ENCODE measurements around the gene FXR1.
"Not testable (repeated sequence)": the region's sequence is repeated elsewhere in the genome, so short reads cannot be mapped to it uniquely, and the experiment has no call there.

The FXR1 gene

DNA sequence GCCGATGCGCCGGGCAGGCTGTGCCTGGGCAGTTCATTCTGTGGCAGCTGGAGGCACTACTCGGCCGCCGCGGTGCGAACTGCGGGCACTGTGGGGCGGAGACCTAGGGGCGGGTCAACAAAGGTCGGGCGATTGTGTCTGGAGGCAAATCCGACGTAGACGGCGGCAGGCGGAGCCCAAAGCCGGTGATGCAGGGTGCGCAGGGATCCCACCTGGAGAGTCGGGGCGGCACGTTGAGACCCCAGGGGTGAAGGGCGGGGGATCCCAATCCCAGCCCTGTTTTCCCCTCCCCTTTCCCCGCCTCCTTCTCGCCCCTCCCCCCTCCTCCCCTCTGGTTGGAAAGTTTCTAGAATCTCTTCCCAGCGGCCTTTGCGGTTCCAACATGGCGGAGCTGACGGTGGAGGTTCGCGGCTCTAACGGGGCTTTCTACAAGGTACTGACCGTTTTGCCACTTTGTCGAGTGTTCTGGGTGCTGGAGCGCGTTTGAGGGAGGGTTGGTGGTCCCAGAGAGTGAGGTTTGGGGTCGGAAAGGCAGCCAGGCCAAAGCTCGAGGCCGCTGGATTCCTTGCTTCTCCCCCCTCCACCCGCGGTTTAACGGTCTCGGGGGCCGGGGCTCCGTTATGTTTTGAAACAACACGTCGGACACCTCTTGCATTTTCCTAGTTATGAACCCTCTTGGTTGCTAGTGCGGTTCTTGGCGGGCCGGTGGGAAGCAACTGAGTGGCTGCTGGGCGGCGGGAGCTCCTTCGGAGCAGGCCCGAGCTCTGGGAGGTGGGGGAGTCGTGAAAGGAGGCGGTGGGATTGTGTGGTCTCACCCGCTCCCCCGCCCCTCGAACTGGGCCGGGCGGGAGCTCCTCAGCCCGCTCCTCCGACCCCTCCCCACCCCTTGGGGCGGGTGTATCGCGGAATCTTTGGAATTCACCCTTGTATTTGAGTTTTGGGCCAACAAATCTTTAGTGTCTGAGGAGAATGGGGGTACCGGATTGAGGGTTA lies at the start of gene FXR1:
TSS of gene FXR1 (plus strand) at position 367 of the 993 bp plus-strand sequence. CDS start at position 383, 16 bp downstream.
- DNase-seq (ENCODE audit: low spot score), result peak; percentile 83

DNA sequence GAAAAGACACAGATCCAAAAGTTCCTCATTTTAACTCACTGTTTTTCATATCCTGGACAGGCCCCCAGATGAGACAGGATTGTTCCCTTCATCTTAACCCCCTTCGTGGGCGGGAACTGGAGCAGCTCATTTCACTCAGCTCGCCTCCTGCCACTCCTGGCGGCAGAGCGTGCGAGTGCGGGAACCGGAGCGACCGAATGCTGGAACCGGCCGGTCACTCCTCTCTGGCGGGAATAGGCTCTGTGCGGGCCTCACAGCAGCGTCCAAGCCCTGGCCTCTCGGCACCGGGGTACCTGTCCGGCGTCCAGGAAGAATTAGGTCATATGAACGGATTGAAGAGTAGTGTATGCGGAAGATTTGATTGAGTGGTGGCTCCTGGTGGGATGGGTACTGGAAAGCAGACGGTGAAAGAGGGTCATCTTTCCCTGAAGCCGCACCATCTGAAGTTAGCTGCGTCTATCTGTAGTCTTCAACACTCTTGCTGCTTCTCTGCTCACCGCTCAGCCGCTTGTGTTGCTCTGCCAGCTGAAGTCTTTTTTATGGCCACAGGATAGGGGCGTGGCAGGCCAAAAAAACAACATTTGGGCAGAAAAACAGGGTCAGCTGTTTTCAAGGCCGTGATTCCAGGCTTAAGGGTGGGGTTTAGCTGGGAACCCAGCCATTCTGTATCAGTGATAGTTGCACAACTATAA lies 42.3 kb upstream of the FXR1 start:
- no peak for DNase-seq (ENCODE audit: low spot score)

DNA sequence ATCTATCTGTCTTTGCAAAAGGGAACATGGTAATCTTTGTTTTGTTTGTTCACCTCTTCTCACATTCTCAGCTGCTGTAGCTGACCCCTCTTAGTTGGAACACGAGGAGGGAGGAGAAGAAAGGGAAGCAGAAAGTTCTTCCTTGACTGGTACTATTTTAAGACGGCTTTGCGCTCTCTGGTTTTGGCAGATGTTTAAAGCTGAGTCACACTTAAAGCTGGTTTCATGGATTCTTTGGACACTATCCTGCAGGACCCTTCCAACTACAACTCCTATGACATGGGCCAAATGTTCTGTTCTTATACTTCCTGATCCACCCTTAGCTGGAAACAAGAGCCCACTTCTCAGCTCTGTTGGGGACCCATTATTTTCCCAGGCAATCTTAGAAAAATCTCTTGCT lies 40.6 kb upstream of the FXR1 start:
- DNase-seq (ENCODE audit: low spot score), result no peak

DNA sequence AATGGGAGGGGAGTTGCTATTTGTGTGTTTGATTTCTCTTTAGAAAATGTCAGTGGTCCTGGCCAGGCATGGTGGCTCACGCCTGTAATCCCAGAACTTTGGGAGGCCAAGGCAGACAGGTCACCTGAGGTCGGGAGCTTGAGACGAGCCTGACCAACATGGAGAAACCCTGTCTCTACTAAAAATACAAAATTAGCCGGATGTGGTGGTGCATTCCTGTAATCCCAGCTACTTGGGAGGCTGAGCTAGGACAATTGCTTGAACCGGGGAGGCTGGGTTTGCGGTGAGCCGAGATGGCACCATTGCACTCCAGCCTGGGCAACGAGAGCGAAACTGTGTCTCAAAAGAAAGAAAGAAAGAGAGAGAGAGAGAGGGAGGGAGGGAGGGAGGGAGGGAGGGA lies 40.0 kb upstream of the FXR1 start:
- DNase-seq (ENCODE audit: low spot score), result not testable (repeated sequence)

DNA sequence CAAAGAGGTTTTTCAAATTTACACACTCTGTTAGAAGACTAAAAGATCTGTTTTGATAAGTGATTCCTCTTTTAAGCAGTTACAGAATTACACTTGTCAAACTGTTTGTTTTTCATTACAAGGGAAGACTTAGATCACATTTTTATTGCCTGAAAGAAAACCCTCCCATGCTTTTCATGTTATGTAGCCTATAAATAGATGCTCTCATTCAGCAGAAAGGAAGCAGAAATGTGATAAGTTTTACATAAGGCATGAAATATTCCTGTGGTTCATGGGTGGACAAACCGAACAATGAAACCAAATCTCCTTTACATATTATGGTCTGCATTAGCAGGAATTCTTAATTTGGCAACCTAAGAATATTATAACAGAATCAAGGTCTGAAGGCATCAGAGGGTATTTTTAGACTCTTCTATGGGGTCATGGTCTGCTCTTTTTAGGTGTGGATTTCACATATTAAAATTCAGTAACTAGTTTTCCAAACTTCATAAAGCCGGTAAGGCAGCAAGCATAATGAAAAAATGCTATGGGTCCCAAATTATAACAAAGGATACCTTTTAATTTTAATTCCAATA lies 37.3 kb upstream of the FXR1 start:
- DNase-seq (ENCODE audit: low spot score), result no peak

DNA sequence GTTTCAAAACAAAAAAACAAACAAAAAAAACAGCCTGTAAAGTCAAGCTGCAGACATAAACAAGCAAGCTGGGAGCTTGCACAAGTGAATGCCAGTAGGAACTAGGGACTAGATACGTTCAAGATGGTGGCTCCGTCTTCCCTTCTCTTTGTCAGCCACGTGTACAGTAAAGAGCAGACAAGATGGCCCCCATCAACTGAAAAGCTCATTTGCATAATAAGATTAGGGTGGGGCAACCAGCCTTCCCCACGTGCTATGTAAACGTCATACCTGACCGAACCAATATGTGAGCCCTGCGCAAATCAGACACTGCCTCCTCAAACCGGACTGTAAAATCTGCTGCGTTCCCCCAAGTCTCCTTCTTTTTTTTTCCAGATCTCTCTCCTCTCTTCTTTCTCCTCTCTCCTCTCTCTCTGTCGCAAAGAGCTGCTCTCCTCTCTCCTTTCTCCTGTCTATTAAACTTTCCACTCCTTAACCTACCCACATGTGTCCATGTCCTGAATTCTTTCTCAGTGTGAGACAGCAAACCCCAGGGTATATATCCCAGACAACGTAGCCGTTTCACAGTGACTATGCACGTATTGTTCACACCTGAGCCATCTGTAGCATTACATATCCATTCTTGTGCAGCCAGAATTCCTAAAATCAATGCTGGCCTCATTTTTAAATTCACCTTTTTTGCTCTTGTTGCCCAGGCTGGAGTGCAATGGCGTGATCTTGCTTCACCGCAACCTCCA lies 31.2 kb upstream of the FXR1 start:
- DNase-seq (ENCODE audit: low spot score), result no peak

DNA sequence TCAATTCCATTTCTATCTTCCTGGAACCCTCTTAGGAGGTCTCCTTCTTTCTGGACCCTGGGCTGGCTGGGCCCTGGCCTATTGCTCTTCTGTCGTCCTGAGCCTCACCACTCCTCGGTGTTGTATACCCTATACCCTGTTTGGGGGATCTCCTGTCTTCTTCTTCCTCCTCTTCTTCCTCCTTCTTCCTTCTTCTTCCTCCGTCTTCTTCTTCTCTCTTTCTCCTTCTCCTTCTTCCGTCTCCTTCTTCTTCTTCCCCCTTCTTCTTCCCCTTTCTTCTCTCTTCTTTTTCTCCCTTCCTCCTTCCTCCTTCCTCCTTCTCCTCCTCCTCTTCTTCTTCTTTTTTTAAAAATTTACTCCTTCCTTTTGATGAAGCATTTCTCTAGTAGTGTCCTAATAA lies 30.4 kb upstream of the FXR1 start:
- no peak for DNase-seq (ENCODE audit: low spot score)

DNA sequence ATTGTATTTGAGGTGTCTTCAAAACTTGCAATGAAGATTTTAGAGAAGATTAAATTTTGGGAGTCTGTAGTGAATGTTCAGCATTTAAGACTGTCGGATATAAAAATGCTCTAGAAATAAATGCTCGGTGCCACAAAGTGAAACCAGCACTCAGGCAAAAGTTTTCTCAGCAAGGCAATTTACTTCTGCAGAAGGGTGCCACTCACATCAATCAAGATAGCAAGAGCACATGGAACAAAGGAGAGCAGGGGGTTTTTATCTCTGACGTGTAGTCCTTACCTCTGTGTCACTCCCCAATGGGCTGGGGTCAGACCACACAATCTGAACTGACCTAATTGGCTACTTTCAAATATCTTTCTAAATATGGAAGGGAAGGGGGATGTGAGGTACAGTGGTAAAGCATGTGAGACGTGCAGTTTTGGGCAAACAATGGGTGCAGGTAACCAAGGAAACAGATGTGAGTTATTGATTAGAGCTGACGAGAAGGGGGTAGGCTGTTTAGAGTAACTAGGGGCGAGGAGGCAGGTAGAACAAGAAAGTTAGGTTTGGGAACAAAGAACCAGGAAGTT lies 23.4 kb upstream of the FXR1 start:
- DNase-seq (ENCODE audit: low spot score), result no peak

DNA sequence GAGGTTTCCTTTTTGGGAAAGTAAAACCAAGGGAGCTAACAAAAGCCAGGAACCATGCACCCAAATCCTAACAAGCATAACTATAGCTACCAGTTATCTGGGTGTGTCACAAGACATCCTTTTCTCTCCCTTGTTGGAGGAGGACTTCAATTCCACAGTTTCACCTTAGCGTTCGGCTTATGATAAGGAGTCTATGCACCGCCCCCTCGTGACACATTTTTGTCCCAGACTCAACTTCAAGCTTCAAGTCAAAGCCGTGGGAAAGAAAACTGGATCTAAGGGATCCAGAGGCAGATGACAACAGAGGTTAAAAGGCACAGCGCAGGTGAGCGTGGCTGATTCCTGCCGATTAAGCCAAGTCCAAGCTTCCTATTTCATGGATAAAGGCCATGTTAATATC lies 13.9 kb upstream of the FXR1 start:
- no peak for DNase-seq (ENCODE audit: low spot score)

DNA sequence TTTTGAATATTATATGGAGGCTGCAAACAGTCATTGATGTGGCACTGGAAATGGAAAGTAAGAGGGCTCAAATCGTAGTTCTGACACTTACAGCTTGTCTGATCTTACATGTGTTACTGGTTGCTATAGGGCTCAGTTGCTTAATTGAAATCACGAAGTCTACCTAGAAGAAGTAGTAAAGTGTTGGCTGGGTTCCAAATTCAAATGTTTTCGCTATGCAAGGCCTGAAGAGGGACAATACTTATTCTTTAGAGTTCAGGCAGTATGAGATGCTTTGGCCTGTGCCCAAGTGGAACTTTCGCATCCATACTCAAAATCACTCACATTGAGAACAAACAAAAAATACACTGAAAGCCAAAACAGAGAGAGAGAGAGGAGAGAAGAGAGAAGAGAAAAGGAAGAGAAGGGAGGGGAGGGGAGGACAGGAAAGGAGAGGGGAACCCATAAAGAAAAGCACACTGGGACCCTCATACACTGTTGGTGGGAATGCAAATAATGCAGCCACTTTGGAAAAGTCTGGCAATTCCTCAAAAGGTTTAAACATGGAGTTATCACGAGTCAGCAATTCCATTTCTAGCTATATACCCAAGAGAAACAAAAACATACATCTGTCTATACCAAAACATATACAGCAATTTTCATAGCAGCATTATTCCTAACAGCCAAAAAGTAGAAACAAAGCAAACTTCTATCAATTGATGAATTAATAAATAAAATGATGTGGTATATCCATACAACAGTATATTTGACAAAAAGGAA lies 2.9 kb upstream of the FXR1 start:
- DNase-seq (ENCODE audit: low spot score), result no peak

DNA sequence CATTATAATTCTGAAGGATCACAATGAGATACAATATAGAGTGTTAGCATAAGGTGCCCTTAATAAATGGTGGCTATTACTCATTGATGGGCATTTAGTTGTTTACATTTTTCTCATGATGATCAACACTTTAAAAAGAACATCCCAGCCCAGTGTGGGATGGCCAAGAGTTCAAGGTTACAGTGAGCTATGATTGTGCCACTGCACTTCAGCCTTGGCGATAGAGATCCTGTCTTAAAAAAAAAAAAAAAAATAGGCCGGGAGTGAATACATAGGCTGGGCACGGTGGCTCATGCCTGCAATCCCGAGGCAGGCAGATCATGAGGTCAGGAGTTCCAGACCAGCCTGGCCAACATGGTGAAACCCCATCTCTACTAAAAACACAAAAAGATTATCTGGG lies 1.6 kb upstream of the FXR1 start:
- DNase-seq (ENCODE audit: low spot score), result no peak

DNA sequence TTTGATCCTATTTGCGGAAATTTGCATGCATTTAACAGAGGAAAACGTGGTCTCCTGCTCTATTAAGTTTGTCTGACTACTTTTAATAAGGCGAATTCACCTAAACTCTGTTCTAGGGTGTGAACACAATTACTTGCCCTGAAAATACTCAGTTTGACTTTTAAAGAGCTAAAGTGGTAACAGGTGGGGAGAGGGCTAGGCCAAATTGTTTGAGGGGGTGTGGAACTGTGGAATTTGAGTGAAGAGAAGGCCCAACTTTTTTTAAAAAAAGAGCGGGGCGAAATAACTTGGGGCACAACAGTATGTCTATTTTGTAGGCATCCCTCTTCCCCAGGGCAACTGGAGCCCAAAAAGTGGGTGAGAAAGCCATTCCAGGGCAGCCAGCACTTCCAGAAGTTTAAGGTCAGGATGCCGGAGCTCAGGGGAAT lies 580 bp upstream of the FXR1 start:
- DNase-seq (ENCODE audit: low spot score), result no peak

DNA sequence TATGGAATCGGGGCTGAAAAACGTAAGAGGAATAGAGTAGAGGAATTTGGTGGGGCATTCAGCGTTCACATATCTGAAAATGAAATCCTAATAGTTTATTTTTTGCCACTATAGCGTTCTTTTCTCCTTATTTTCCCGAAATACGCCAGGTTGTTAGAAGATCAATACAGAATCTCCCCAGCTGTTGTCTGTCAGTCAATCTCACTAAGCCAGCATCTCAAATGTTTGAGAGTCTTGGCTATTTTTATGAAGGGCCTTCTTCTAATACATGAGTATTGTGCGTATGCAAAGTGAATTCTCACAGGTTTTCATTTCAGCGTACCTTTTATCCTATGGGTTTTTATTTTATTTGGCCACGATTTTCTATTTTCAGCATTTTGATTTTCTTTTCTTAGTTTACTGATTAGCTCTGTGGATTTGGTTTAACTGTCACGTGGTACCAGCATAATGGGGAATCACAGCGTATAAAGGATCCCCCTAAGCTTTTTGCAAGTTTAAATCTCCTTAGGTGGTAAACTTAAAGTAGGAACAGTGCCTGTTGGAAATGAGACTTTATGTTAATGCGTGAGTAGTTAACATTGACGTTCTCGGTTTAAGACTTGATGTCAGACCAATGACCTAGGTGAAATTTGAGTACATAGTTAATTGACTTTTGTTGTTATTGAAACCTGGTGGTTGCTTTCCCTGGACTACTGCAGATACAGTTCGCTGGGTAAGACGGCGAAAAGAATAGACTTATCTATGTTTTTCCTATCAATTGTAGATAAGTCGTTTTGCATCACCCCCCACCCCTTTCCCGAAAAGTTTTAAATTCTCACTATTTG lies 1.3 kb downstream of the FXR1 start:
- peak; percentile 19 for DNase-seq (ENCODE audit: low spot score)

DNA sequence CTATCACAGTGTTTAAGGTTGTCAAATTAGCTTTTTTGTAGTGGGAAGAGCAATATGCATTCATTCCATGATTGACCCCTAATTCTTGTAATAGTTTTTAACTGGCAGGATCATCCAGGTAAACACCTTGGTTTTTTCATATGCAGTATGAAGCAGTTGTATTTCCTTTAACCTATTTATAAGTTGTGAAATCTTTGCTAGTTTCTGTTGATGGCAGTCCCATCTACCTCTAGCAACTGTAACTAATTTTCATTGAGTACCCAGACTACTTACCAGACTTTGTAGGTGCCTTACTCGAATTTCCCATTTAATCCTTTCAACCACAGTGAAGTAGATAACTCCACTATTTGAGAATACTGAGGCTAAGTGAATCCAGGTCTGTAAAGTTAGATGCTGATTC lies 6.1 kb downstream of the FXR1 start:
- DNase-seq (ENCODE audit: low spot score), result no peak

DNA sequence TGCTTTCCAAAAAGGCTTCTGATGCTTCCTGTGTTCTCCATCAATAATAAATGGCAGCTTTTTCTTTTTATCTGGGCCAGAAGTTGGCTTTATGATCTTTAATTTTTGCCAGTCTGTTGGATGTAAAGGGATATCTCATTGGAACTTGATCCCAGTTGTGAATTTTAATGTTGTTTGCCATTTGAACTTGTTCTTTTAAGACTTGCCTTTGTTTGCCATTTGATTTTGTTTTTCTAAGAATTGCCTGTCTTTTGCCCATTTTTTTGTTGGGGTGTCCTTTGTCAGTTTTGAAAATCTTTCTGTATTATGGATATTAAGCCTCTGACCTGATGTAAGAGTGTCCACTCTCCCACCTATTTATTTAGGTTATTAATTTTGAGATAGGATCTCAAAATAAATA lies 9.8 kb downstream of the FXR1 start:
- DNase-seq (ENCODE audit: low spot score), result no peak

DNA sequence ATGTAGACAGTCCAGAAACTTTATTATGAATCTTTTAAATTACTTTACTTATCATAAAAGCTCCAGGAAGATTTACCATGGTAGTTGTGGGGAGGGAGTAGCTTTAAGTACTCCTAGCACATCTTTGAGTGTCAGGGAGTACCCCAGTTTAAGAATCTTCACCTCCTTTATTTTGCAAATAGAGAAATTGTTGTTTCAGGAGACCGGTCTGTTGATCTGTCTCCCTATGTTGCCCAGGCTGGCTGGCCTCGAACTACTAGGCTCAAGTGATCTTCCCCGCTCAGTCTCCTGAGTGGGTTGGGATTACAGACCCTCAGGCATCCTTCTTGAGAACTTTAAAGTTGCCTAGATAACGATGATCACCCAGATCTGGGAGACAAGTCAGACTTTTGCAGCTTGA lies 11.1 kb downstream of the FXR1 start:
- DNase-seq (ENCODE audit: low spot score), result no peak

DNA sequence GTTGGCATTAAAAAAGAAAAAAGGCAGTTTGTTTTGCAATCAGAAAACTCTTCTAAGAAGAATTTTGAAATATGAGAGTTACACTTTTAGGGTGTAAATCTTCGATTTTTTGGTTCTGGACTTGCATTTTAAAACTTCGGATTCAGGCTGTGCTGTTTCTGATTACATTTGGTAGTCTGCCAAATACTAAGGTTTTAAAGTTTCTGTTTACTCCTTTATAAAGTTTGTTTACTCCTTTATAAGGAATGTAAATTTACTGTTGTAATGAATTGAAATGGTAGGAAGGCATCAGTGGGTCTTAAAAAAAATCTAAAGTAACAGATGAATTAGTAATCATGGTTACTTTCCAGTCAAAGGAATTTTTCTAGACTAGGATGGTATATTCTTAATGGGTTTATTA lies 14.1 kb downstream of the FXR1 start:
- DNase-seq (ENCODE audit: low spot score), result no peak

DNA sequence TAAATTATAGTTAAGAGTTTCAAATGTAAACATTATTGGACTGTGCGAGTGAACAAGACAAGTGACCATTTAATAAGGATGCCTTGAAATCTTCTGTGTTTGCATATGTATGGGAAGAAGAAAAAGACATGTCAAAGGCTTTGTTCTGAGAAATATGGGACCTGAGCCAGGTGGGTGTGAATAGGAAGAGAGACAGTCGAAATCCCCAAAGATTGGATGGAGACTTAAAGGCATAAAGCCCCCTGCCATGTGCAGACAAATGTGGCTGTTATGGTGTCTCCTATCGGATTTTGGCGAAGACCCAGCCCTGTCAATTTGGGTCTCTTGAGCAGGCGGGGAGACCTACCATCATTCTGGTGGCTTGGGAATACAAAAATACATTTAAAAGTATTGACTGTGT lies 16.9 kb downstream of the FXR1 start:
- DNase-seq (ENCODE audit: low spot score), result no peak

DNA sequence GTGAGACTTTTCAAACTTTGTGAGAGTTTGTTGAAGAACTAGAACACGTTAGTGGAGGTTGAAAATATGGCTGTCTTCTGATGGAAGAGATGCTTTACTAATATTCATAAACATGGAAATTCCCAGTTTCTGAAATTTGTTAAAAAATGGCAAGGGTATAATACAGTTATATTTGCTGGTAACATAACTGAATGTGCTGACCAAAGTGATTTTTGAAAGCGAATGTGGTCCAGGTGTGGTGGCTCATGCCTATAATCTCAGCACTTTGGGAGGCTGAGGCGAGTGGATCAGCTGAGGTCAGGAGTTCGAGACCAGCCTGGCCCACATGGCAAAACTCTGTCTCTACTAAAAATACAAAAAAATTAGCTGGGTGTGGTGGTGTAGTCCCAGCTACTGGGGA lies 18.1 kb downstream of the FXR1 start:
- DNase-seq (ENCODE audit: low spot score), result no peak

DNA sequence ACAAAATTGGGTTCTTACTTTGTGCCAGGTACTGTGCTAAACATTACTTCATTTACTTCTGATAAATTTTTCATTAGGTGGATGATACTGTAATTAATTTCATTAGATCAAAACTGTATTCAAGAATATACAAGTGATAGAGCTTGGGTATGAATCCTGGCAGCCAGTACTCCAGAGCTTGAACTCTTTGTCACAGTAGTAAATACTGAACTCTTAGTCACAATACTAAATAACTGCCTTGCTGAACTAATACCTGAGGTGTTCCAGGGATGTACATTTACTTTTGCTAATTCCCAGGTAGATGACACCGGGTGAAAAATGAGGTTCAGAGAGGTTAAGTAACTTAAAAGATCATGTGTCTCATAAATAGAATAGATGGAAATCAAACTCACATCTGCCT lies 20.3 kb downstream of the FXR1 start:
- no peak for DNase-seq (ENCODE audit: low spot score)

Data from hepatic stellate cell (primary cell).